WTC11 (cell line): ENCODE data around the gene MAPT. TPM values are rescaled to one million over a fixed set of nuclear protein-coding genes. Genes with fewer than 3 reads are reported as not detected.
A peak's percentile ranks its signal among the peaks of the same experiment; 100 is the strongest.

Source experiments
- ATAC-seq: fragments of 200-7000 bp; cut with Tn5 transposase; 2 replicates; pipeline ENCODE4 v1.10.0; 2021; ENCODE audit warnings: mild to moderate bottlenecking, moderate library complexity
- CTCF ChIA-PET: fragments of 300-600 bp; sonication (Branson Sonifier 250); formaldehyde crosslinking; loops from one replicate; lab custom pipeline; 2021; ENCODE audit warnings: antibody characterized with exemption; lab: Charles Lee
- POLR2A ChIA-PET: fragments of 350-600 bp; sonication (Branson Sonifier 250); formaldehyde crosslinking; loops from one replicate; lab custom pipeline; 2021; ENCODE audit warnings: antibody characterized with exemption; lab: Charles Lee
- DNase-seq: peaks from one replicate; pipeline ENCODE4 v3.0.0; 2021; ENCODE audit warnings: low spot score
- H3K27ac Mint-ChIP-seq: 2 replicates; pipeline ENCODE4 v1.8.0; 2021; ENCODE audit warnings: mixed read lengths
- H3K27me3 Mint-ChIP-seq: 2 replicates; pipeline ENCODE4 v1.8.0; 2021; ENCODE audit warnings: low read depth, mild to moderate bottlenecking, moderate library complexity, mixed read lengths
- H3K36me3 Mint-ChIP-seq: 2 replicates; pipeline ENCODE4 v1.8.0; 2021; ENCODE audit warnings: mixed read lengths
- H3K4me1 Mint-ChIP-seq: 2 replicates; pipeline ENCODE4 v1.8.0; 2022; ENCODE audit warnings: mixed read lengths
- H3K4me3 Mint-ChIP-seq: 2 replicates; pipeline ENCODE4 v1.8.0; 2021; ENCODE audit warnings: mild to moderate bottlenecking, moderate library complexity, mixed read lengths
- H3K9me3 Mint-ChIP-seq: 2 replicates; pipeline ENCODE4 v1.8.0; 2021; ENCODE audit warnings: mixed read lengths
- FOXP1 ChIP-seq: sonication (generic); formaldehyde crosslinking; IDR thresholded peaks from 2 replicates; pipeline ENCODE4 v1.8.0; 2022; ENCODE audit warnings: missing genetic modification reagents, mild to moderate bottlenecking, moderate library complexity, borderline replicate concordance
- GTF2I ChIP-seq: fragments of 250-450 bp; sonication (Bioruptor Pico); conservative IDR thresholded peaks from 2 replicates; pipeline ENCODE4 v1.4.0; 2021; ENCODE audit warnings: mild to moderate bottlenecking
- NR1H2 ChIP-seq: sonication (generic); formaldehyde crosslinking; IDR thresholded peaks from 2 replicates; pipeline ENCODE4 v1.9.0; 2021; ENCODE audit warnings: mild to moderate bottlenecking, moderate library complexity, missing genetic modification reagents
- PRRX2 ChIP-seq: fragments of 250-450 bp; sonication (Bioruptor Pico); IDR thresholded peaks from 2 replicates; pipeline ENCODE4 v1.8.0; 2021; ENCODE audit warnings: mild to moderate bottlenecking
- TEAD4 ChIP-seq: sonication (generic); formaldehyde crosslinking; IDR thresholded peaks from 2 replicates; pipeline ENCODE4 v1.8.0; 2022; ENCODE audit warnings: mild to moderate bottlenecking, missing genetic modification reagents
- ZNF121 ChIP-seq: sonication (generic); formaldehyde crosslinking; IDR thresholded peaks from 2 replicates; pipeline ENCODE4 v1.8.0; 2023; ENCODE audit warnings: missing genetic modification reagents
- ZNF396 ChIP-seq: fragments of 250-450 bp; sonication (Bioruptor Pico); IDR thresholded peaks from 2 replicates; pipeline ENCODE4 v1.8.0; 2021; ENCODE audit warnings: mild to moderate bottlenecking, moderate library complexity, borderline replicate concordance
- ZNF416 ChIP-seq: fragments of 250-450 bp; sonication (Bioruptor Pico); IDR thresholded peaks from 2 replicates; pipeline ENCODE4 v1.9.0; 2021; ENCODE audit warnings: mild to moderate bottlenecking, inconsistent platforms
- total RNA-seq: library from RNA; stranded (reverse); gene quantifications from 3 replicates; pipeline ENCODE4 v1.2.3, GENCODE V29; 2021
- TF ChIP-seq, protein P1 (sequence below): sonication (generic); formaldehyde crosslinking; IDR thresholded peaks from 2 replicates; pipeline ENCODE4 v1.8.0; 2023; ENCODE audit warnings: missing genetic modification reagents, mild to moderate bottlenecking, borderline replicate concordance
- TF ChIP-seq, protein P2 (sequence below): fragments of 200-600 bp; IDR thresholded peaks from 2 replicates; pipeline ENCODE4 v1.8.0; 2022; ENCODE audit warnings: antibody characterized with exemption
- TF ChIP-seq, protein P3 (sequence below): sonication (generic); formaldehyde crosslinking; IDR thresholded peaks from 2 replicates; pipeline ENCODE4 v1.8.1; 2023; ENCODE audit warnings: mild to moderate bottlenecking, missing genetic modification reagents, borderline replicate concordance
- TF ChIP-seq, protein P4 (sequence below): sonication (generic); formaldehyde crosslinking; IDR thresholded peaks from 2 replicates; pipeline ENCODE4 v1.8.1; 2023; ENCODE audit warnings: mild to moderate bottlenecking, moderate library complexity, missing genetic modification reagents
- TF ChIP-seq, protein P5 (sequence below): sonication (generic); formaldehyde crosslinking; IDR thresholded peaks from 2 replicates; pipeline ENCODE4 v1.8.0; 2022; ENCODE audit warnings: missing genetic modification reagents

The MAPT gene
- total RNA-seq, 1 experiment from 2014 or later = 2.2 TPM

DNA sequence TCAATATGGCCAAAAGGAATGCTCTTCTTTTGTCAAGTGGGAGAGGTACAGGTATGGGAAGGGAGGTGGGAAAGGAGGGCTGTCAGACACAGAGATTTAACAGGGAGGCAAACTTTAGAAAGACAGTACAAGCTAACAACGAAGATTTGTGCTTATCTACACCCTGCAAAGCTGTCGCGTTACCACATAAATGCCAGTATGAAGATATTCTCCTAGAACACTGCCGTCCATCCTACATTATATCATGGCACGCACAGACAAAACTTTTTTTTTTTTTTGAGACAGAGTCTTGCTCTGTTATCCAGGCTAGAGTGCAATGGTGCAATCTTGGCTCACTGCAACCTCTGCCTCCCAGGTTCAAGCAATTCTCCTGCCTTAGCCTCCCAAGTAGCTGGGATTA, 155.3 kb downstream of the MAPT start:
- Mint-ChIP-seq H3K4me1 (peaks cover 3% of the 10 kb centered on the region), H3K27ac (0 out of 2 replicates have a peak overlapping the region, but pooled peaks have one; percentile 12), H3K4me3 (no peak overlapping the region), H3K27me3 (no peaks in the 10 kb centered on the region), H3K9me3 (no peaks in the 10 kb centered on the region), H3K36me3 (peaks cover 58% of the 10 kb centered on the region)
- POLR2A ChIA-PET = no interaction called here
- TF ChIP-seq GTF2I (no peak), NR1H2 (no peak), FOXP1 (CRISPR knock-in tag) (no peak)
- TF ChIP-seq, protein P1, sequence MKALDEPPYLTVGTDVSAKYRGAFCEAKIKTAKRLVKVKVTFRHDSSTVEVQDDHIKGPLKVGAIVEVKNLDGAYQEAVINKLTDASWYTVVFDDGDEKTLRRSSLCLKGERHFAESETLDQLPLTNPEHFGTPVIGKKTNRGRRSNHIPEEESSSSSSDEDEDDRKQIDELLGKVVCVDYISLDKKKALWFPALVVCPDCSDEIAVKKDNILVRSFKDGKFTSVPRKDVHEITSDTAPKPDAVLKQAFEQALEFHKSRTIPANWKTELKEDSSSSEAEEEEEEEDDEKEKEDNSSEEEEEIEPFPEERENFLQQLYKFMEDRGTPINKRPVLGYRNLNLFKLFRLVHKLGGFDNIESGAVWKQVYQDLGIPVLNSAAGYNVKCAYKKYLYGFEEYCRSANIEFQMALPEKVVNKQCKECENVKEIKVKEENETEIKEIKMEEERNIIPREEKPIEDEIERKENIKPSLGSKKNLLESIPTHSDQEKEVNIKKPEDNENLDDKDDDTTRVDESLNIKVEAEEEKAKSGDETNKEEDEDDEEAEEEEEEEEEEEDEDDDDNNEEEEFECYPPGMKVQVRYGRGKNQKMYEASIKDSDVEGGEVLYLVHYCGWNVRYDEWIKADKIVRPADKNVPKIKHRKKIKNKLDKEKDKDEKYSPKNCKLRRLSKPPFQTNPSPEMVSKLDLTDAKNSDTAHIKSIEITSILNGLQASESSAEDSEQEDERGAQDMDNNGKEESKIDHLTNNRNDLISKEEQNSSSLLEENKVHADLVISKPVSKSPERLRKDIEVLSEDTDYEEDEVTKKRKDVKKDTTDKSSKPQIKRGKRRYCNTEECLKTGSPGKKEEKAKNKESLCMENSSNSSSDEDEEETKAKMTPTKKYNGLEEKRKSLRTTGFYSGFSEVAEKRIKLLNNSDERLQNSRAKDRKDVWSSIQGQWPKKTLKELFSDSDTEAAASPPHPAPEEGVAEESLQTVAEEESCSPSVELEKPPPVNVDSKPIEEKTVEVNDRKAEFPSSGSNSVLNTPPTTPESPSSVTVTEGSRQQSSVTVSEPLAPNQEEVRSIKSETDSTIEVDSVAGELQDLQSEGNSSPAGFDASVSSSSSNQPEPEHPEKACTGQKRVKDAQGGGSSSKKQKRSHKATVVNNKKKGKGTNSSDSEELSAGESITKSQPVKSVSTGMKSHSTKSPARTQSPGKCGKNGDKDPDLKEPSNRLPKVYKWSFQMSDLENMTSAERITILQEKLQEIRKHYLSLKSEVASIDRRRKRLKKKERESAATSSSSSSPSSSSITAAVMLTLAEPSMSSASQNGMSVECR (CRISPR knock-in tag) = no peak
- DNase-seq (no peak), ATAC-seq (no peak)
- CTCF ChIA-PET = interaction anchor here (0.9 kb wide), 1 partner anchor 143 kb away, joined by 3 read pairs; the partner anchor contains the start of gene KANSL1

DNA sequence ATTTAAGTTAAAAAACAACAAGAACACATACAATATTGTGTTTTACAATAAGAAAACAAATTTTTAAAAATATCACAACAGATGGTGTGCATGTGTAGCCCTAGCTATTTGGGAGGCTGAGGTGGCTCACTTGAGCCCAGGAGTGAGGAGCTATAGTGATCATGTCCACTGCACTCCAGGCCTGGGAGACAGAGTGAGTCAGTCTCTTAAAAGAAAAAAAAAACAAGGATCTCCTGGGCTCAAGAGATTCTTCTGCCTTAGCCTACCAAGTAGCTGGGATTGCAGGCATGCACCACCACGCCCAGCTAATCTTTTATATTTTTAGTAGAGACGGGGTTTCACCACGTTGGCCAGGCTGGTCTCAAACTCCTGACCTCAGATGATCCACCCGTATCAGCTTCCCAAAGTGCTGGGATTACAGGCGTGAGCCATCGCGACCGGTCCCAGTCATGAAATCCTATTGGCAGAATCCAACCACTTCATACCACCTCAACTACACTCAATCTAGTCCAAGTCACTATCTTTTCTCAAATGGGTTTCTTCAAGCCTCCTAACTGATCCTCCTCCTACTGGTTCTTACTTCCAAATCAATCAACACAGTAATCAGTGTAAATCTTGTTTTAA, 159.7 kb downstream of the MAPT start:
- H3K27ac Mint-ChIP-seq = peak overlapping the region; percentile 75
- DNase-seq (no peak), ATAC-seq (no peak)
- peaks cover 27% of the 10 kb centered on the region for H3K4me1 Mint-ChIP-seq
- H3K27me3 Mint-ChIP-seq = no peaks in the 10 kb centered on the region
- ChIA-PET POLR2A (interaction anchor here (1.0 kb wide), 1 partner anchor 27 kb away, joined by 3 read pairs; no protein-coding TSS in a partner anchor), CTCF (interaction anchor here (2.7 kb wide), 1 partner anchor 9 kb away, joined by 13 read pairs; no protein-coding TSS in a partner anchor)
- H3K36me3 Mint-ChIP-seq = peaks cover 45% of the 10 kb centered on the region
- no peaks in the 10 kb centered on the region for H3K9me3 Mint-ChIP-seq
- no peak overlapping the region for H3K4me3 Mint-ChIP-seq
- TF ChIP-seq ZNF396 (CRISPR knock-in tag) = no peak
- TF ChIP-seq, protein P2, sequence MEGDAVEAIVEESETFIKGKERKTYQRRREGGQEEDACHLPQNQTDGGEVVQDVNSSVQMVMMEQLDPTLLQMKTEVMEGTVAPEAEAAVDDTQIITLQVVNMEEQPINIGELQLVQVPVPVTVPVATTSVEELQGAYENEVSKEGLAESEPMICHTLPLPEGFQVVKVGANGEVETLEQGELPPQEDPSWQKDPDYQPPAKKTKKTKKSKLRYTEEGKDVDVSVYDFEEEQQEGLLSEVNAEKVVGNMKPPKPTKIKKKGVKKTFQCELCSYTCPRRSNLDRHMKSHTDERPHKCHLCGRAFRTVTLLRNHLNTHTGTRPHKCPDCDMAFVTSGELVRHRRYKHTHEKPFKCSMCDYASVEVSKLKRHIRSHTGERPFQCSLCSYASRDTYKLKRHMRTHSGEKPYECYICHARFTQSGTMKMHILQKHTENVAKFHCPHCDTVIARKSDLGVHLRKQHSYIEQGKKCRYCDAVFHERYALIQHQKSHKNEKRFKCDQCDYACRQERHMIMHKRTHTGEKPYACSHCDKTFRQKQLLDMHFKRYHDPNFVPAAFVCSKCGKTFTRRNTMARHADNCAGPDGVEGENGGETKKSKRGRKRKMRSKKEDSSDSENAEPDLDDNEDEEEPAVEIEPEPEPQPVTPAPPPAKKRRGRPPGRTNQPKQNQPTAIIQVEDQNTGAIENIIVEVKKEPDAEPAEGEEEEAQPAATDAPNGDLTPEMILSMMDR = no peak
- no peak for TF ChIP-seq ZNF121
- TF ChIP-seq, protein P3, sequence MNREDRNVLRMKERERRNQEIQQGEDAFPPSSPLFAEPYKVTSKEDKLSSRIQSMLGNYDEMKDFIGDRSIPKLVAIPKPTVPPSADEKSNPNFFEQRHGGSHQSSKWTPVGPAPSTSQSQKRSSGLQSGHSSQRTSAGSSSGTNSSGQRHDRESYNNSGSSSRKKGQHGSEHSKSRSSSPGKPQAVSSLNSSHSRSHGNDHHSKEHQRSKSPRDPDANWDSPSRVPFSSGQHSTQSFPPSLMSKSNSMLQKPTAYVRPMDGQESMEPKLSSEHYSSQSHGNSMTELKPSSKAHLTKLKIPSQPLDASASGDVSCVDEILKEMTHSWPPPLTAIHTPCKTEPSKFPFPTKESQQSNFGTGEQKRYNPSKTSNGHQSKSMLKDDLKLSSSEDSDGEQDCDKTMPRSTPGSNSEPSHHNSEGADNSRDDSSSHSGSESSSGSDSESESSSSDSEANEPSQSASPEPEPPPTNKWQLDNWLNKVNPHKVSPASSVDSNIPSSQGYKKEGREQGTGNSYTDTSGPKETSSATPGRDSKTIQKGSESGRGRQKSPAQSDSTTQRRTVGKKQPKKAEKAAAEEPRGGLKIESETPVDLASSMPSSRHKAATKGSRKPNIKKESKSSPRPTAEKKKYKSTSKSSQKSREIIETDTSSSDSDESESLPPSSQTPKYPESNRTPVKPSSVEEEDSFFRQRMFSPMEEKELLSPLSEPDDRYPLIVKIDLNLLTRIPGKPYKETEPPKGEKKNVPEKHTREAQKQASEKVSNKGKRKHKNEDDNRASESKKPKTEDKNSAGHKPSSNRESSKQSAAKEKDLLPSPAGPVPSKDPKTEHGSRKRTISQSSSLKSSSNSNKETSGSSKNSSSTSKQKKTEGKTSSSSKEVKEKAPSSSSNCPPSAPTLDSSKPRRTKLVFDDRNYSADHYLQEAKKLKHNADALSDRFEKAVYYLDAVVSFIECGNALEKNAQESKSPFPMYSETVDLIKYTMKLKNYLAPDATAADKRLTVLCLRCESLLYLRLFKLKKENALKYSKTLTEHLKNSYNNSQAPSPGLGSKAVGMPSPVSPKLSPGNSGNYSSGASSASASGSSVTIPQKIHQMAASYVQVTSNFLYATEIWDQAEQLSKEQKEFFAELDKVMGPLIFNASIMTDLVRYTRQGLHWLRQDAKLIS (CRISPR knock-in tag) = no peak
- TF ChIP-seq, protein P4, sequence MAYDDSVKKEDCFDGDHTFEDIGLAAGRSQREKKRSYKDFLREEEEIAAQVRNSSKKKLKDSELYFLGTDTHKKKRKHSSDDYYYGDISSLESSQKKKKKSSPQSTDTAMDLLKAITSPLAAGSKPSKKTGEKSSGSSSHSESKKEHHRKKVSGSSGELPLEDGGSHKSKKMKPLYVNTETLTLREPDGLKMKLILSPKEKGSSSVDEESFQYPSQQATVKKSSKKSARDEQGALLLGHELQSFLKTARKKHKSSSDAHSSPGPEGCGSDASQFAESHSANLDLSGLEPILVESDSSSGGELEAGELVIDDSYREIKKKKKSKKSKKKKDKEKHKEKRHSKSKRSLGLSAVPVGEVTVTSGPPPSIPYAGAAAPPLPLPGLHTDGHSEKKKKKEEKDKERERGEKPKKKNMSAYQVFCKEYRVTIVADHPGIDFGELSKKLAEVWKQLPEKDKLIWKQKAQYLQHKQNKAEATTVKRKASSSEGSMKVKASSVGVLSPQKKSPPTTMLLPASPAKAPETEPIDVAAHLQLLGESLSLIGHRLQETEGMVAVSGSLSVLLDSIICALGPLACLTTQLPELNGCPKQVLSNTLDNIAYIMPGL (CRISPR knock-in tag) = no peak
- no peak for TF ChIP-seq PRRX2 (CRISPR knock-in tag)
- TF ChIP-seq ZNF416 (CRISPR knock-in tag) = no peak
- TF ChIP-seq, protein P1 (CRISPR knock-in tag) = no peak
- no peak for TF ChIP-seq TEAD4 (CRISPR knock-in tag)
- TF ChIP-seq, protein P5, sequence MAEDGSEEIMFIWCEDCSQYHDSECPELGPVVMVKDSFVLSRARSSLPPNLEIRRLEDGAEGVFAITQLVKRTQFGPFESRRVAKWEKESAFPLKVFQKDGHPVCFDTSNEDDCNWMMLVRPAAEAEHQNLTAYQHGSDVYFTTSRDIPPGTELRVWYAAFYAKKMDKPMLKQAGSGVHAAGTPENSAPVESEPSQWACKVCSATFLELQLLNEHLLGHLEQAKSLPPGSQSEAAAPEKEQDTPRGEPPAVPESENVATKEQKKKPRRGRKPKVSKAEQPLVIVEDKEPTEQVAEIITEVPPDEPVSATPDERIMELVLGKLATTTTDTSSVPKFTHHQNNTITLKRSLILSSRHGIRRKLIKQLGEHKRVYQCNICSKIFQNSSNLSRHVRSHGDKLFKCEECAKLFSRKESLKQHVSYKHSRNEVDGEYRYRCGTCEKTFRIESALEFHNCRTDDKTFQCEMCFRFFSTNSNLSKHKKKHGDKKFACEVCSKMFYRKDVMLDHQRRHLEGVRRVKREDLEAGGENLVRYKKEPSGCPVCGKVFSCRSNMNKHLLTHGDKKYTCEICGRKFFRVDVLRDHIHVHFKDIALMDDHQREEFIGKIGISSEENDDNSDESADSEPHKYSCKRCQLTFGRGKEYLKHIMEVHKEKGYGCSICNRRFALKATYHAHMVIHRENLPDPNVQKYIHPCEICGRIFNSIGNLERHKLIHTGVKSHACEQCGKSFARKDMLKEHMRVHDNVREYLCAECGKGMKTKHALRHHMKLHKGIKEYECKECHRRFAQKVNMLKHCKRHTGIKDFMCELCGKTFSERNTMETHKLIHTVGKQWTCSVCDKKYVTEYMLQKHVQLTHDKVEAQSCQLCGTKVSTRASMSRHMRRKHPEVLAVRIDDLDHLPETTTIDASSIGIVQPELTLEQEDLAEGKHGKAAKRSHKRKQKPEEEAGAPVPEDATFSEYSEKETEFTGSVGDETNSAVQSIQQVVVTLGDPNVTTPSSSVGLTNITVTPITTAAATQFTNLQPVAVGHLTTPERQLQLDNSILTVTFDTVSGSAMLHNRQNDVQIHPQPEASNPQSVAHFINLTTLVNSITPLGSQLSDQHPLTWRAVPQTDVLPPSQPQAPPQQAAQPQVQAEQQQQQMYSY (CRISPR knock-in tag) = no peak
